Smooth muscle cell (in vitro differentiated cells): Measurements from ENCODE around the gene HIBADH. TPM values are rescaled to one million over a fixed set of nuclear protein-coding genes. Genes with fewer than 3 reads are reported as not detected.

ENCODE experiments used
- DNase-seq: peaks from one replicate; lab custom pipeline; 2025; ENCODE audit not compliant: unreplicated experiment; lab: John Stamatoyannopoulos, UW
- H2AFZ ChIP-seq: fragments of 200-600 bp; sonication (generic); 2 replicates; pipeline ENCODE4 v1.6.0; 2016; ENCODE audit warnings: antibody characterized with exemption, low read depth, mild to moderate bottlenecking
- H3F3A ChIP-seq: fragments of 200-600 bp; sonication (generic); 2 replicates; pipeline ENCODE4 v1.6.0; 2017; ENCODE audit warnings: antibody characterized with exemption, low read depth
- H3K27ac ChIP-seq: fragments of 200-600 bp; sonication (generic); 2 replicates; pipeline ENCODE4 v1.5.1; 2016; ENCODE audit warnings: low read depth, mild to moderate bottlenecking
- H3K27me3 ChIP-seq: fragments of 200-600 bp; sonication (generic); 2 replicates; pipeline ENCODE4 v1.6.1; 2016; ENCODE audit warnings: low read depth, mild to moderate bottlenecking
- H3K36me3 ChIP-seq: fragments of 200-600 bp; sonication (generic); 2 replicates; pipeline ENCODE4 v1.5.1; 2016; ENCODE audit warnings: low read depth
- H3K4me1 ChIP-seq: fragments of 200-600 bp; sonication (generic); 2 replicates; pipeline ENCODE4 v1.5.1; 2016; ENCODE audit warnings: low read depth
- H3K4me2 ChIP-seq: fragments of 200-600 bp; sonication (generic); 2 replicates; pipeline ENCODE4 v1.6.0; 2016; ENCODE audit warnings: mild to moderate bottlenecking
- H3K4me3 ChIP-seq: fragments of 200-600 bp; sonication (generic); 2 replicates; pipeline ENCODE4 v1.5.1; 2016; ENCODE audit warnings: mild to moderate bottlenecking
- H3K79me2 ChIP-seq: fragments of 200-600 bp; sonication (generic); 2 replicates; pipeline ENCODE4 v1.6.0; 2016; ENCODE audit warnings: low read depth, mild to moderate bottlenecking
- H3K9ac ChIP-seq: fragments of 200-600 bp; sonication (generic); 2 replicates; pipeline ENCODE4 v1.6.0; 2016; ENCODE audit warnings: low read depth
- H3K9me3 ChIP-seq: fragments of 200-600 bp; sonication (generic); replicated peaks from 2 replicates; pipeline ENCODE4 v1.5.1; 2016; ENCODE audit warnings: low read depth
- H4K20me1 ChIP-seq: fragments of 200-600 bp; sonication (generic); 2 replicates; pipeline ENCODE4 v1.6.0; 2016; ENCODE audit warnings: low read depth
- CTCF ChIP-seq: fragments of 200-600 bp; sonication (generic); IDR thresholded peaks from 2 replicates; pipeline ENCODE4 v1.5.1; 2017; ENCODE audit warnings: borderline replicate concordance, mild to moderate bottlenecking, antibody characterized with exemption; ENCODE audit not compliant: insufficient read depth, poor library complexity, severe bottlenecking
- WGBS: methylation state at CpG from one replicate; pipeline ENCODE4 v1.1.7; 2016; ENCODE audit warnings: low lambda C conversion rate; 5-methylcytosine and 5-hydroxymethylcytosine counted together
- polyA plus RNA-seq: library from polyadenylated mRNA; unstranded; fragments of >200 nt; fragmentation: Nextera tagmentation; extraction: Ambion mirVana; gene quantifications from 2 replicates; pipeline ENCODE4 v1.2.1, GENCODE V29; 2016
- total RNA-seq: library from RNA; depleted of rRNA; stranded (reverse); fragments of >200 nt; gene quantifications from 2 replicates; pipeline ENCODE4 v1.2.3, GENCODE V29; 2014

Gene HIBADH
- total and polyA plus RNA-seq, 2 experiments from 2014 or later = 16.1 to 24.4 TPM

- H3K4me3 ChIP-seq = no peak overlapping the region
- DNase-seq = no peak
- H3K79me2 ChIP-seq = no peaks in the 10 kb centered on the region
- H3K4me1 ChIP-seq = no peaks in the 10 kb centered on the region
- no peak overlapping the region for H2AFZ ChIP-seq
- H3K36me3 ChIP-seq = no peaks in the 10 kb centered on the region
- TF ChIP-seq CTCF = no peak
- H3F3A ChIP-seq = no peaks in the 10 kb centered on the region
- no peaks in the 10 kb centered on the region for H3K27me3 ChIP-seq
- WGBS = 87% methylated on average over 3 of the region's 3 CpGs
- H3K27ac ChIP-seq = no peak overlapping the region
- no peak overlapping the region for H3K4me2 ChIP-seq
- H4K20me1 ChIP-seq = no peaks in the 10 kb centered on the region
- H3K9ac ChIP-seq = no peak overlapping the region
- H3K9me3 ChIP-seq = no peaks in the 10 kb centered on the region
Observed at GRCh38 chr7:27688646-27689045, 26.0 kb upstream of the HIBADH start.

GRCh38 chr7:27688056-27688455 is 25.4 kb upstream of the HIBADH start:
- WGBS = 94% methylated on average over 4 of the region's 4 CpGs
- Histone ChIP-seq H3K9me3 (no peaks in the 10 kb centered on the region), H3K9ac (no peak overlapping the region), H2AFZ (no peak overlapping the region), H4K20me1 (no peaks in the 10 kb centered on the region), H3K27me3 (no peaks in the 10 kb centered on the region), H3K4me2 (no peak overlapping the region), H3K4me3 (no peak overlapping the region), H3K36me3 (no peaks in the 10 kb centered on the region), H3K4me1 (no peaks in the 10 kb centered on the region), H3F3A (no peaks in the 10 kb centered on the region), H3K27ac (no peak overlapping the region), H3K79me2 (no peaks in the 10 kb centered on the region)
- DNase-seq = no peak
- no peak for TF ChIP-seq CTCF

- H3K9ac ChIP-seq = no peak overlapping the region
- no peaks in the 10 kb centered on the region for H3K36me3 ChIP-seq
- TF ChIP-seq CTCF = no peak
- no peaks in the 10 kb centered on the region for H3K27me3 ChIP-seq
- DNase-seq = no peak
- H3F3A ChIP-seq = no peaks in the 10 kb centered on the region
- H3K27ac ChIP-seq = no peak overlapping the region
- no peak overlapping the region for H3K4me3 ChIP-seq
- H3K4me1 ChIP-seq = no peaks in the 10 kb centered on the region
- no peaks in the 10 kb centered on the region for H4K20me1 ChIP-seq
- no peaks in the 10 kb centered on the region for H3K9me3 ChIP-seq
- no peaks in the 10 kb centered on the region for H3K79me2 ChIP-seq
- H3K4me2 ChIP-seq = no peak overlapping the region
- no peak overlapping the region for H2AFZ ChIP-seq
Observed at GRCh38 chr7:27686315-27686714, 23.6 kb upstream of the HIBADH start.

- DNase-seq = no peak
- H3K4me2 ChIP-seq = no peak overlapping the region
Observed at GRCh38 chr7:27685893-27686292, 23.2 kb upstream of the HIBADH start.

More at GRCh38 chr7:27685893-27686292, 23.2 kb upstream of the HIBADH start:
- Histone ChIP-seq H3K36me3 (no peaks in the 10 kb centered on the region), H3K9ac (no peak overlapping the region), H3K27me3 (no peaks in the 10 kb centered on the region), H3K4me3 (no peak overlapping the region), H3K79me2 (no peaks in the 10 kb centered on the region), H3K27ac (no peak overlapping the region), H3F3A (no peaks in the 10 kb centered on the region), H2AFZ (no peak overlapping the region), H4K20me1 (no peaks in the 10 kb centered on the region), H3K9me3 (no peaks in the 10 kb centered on the region), H3K4me1 (no peaks in the 10 kb centered on the region)
- TF ChIP-seq CTCF = no peak
- 91% methylated on average over 2 of the region's 2 CpGs for WGBS
